ENCODE measurements around the gene ZGLP1. TPM values are rescaled to one million over a fixed set of nuclear protein-coding genes. Genes with fewer than 3 reads are reported as not detected.
A peak's percentile ranks its signal among the peaks of the same experiment; 100 is the strongest.

The ZGLP1 gene
- total RNA-seq, 1 experiment from 2014 or later: 1.3 TPM

GRCh38 chr19:10286803-10287737 lies 22.5 kb downstream of the ZGLP1 start, which contains the start of gene ICAM4:
Gene ICAM4 (plus strand): TSS chr19:10286955. CDS start chr19:10287013, 58 bp downstream.
- ChIA-PET CTCF (interaction anchor here (0.6 to 1.1 kb wide), 2 partner anchors 55 to 102 kb away, joined by 3 to 9 read pairs; no protein-coding TSS in a partner anchor), POLR2A (interaction anchor here (1.8 kb wide), 1 partner anchor 16 kb away, joined by 8 read pairs; the partner anchor contains the start of gene ICAM1)
- BruUV-seq (replicated peaks): no TSS peak
- TF ChIP-seq SIN3A (IDR thresholded peaks at IDR 0.05; ENCODE audit: borderline replicate concordance, insufficient read depth, low read depth, low read length) (no peak), POLR2AphosphoS5 (IDR thresholded peaks at IDR 0.05; ENCODE audit: low read depth, low read length) (0 out of 2 replicates have a peak, but pooled peaks have one; percentile 19), REST (IDR thresholded peaks at IDR 0.05; ENCODE audit: insufficient read depth in 1 of 2, low read depth in 2 of 2, low read length in 1 of 2) (0 out of 4 replicates have a peak, but pooled peaks of 1 of the 2 experiments have one; percentile 18), CTCF (IDR thresholded peaks at IDR 0.05) (no peak), TCF7L2 (IDR thresholded peaks at IDR 0.05; ENCODE audit: low read depth, low read length) (no peak)
- ATAC-seq (peak; percentile 32; the same call in 1 of the 2 replicates), DNase-seq (ENCODE audit: low read depth, low spot score) (no peak)
- H3K4me1 ChIP-seq (ENCODE audit: control insufficient read depth, insufficient read depth, low read length): peaks cover 17% of the 10 kb centered on the region; the same call in 1 of the 2 replicates
- peak within 1 kb of the TSS; percentile 25 to 30 for H3K4me3 ChIP-seq (ENCODE audit: low read depth in 2 of 2, low read length in 2 of 2)
- H3K36me3 ChIP-seq (ENCODE audit: control insufficient read depth, insufficient read depth, low read length): no peaks in the 10 kb centered on the region
- H3K9me3 ChIP-seq (ENCODE audit: control insufficient read depth, insufficient read depth, low read depth, low read length): no peaks in the 10 kb centered on the region
- H3K27ac ChIP-seq (ENCODE audit: low read length): peak within 1 kb of the TSS; percentile 63
- intact Hi-C loops (cut with micrococcal nuclease; ENCODE audit: unreplicated experiment): no loop called here
- no peaks in the 10 kb centered on the region for H3K27me3 ChIP-seq (ENCODE audit: control insufficient read depth, insufficient read depth, low read length)
- in situ Hi-C loops (cut with HindIII; ENCODE audit: low pct_unique_long_range_greater_than_20kb, low sequenced_read_pairs): no loop called here

- Histone ChIP-seq H3K4me3 (ENCODE audit: low read depth in 2 of 2, low read length in 2 of 2) (no peak overlapping the region), H3K36me3 (ENCODE audit: control insufficient read depth, insufficient read depth, low read length) (0 out of 2 replicates have a peak, but pooled peaks cover under 1% of the 10 kb centered on the region), H3K4me1 (ENCODE audit: control insufficient read depth, insufficient read depth, low read length) (peaks cover 17% of the 10 kb centered on the region; the same call in 1 of the 2 replicates), H3K9me3 (ENCODE audit: control insufficient read depth, insufficient read depth, low read depth, low read length) (no peaks in the 10 kb centered on the region), H3K27ac (ENCODE audit: low read length) (no peak overlapping the region), H3K27me3 (ENCODE audit: control insufficient read depth, insufficient read depth, low read length) (no peaks in the 10 kb centered on the region)
- ChIA-PET POLR2A (interaction anchor here (0.6 to 1.0 kb wide), 2 partner anchors 16 to 26 kb away, joined by 3 to 5 read pairs; no protein-coding TSS in a partner anchor), CTCF (no interaction called here)
- no peak for ATAC-seq
- BruUV-seq (replicated peaks): TSS peak; percentile 81
- TF ChIP-seq SIN3A (IDR thresholded peaks at IDR 0.05; ENCODE audit: borderline replicate concordance, insufficient read depth, low read depth, low read length): no peak
- no peak for TF ChIP-seq REST (IDR thresholded peaks at IDR 0.05; ENCODE audit: insufficient read depth in 1 of 2, low read depth in 2 of 2, low read length in 1 of 2)
- no peak for TF ChIP-seq CTCF (IDR thresholded peaks at IDR 0.05)
- TF ChIP-seq POLR2AphosphoS5 (IDR thresholded peaks at IDR 0.05; ENCODE audit: low read depth, low read length): no peak
- TF ChIP-seq TCF7L2 (IDR thresholded peaks at IDR 0.05; ENCODE audit: low read depth, low read length): no peak
- no peak for DNase-seq (ENCODE audit: low read depth, low spot score)
- intact Hi-C loops (cut with micrococcal nuclease; ENCODE audit: unreplicated experiment): no loop called here
- in situ Hi-C loops (cut with HindIII; ENCODE audit: low pct_unique_long_range_greater_than_20kb, low sequenced_read_pairs): no loop called here
Measured at GRCh38 chr19:10285393-10285792, 24.2 kb downstream of the ZGLP1 start.

All from Panc1 (cell line).